Inflammatory macrophage (primary cell): Measurements from ENCODE around the gene APCDD1.
"Not testable (repeated sequence)": the region's sequence is repeated elsewhere in the genome, so short reads cannot be mapped to it uniquely, and the experiment has no call there.

ENCODE experiments used
- DNase-seq, 2 donors: peaks; one replicate each; pipeline ENCODE4 v3.0.0-alpha.2; 2020 to 2022

APCDD1 gene

GRCh38 chr18:10497206-10497749 lies 42.8 kb downstream of the APCDD1 start:
- DNase-seq = no peak

GRCh38 chr18:10499230-10499629 lies 44.8 kb downstream of the APCDD1 start:
- DNase-seq = peak; percentile 81 to 87

GRCh38 chr18:10500038-10500437 lies 45.6 kb downstream of the APCDD1 start:
- DNase-seq = no peak

GRCh38 chr18:10504723-10505122 lies 50.3 kb downstream of the APCDD1 start:
- no peak for DNase-seq

GRCh38 chr18:10505892-10506291 lies 51.5 kb downstream of the APCDD1 start:
- not testable (repeated sequence) for DNase-seq

GRCh38 chr18:10508591-10508990 lies 54.2 kb downstream of the APCDD1 start:
- DNase-seq = peak; percentile 36 to 76

- DNase-seq = no peak
These were observed 56.8 kb downstream of the APCDD1 start for GRCh38 chr18:10511236-10511635.

GRCh38 chr18:10514082-10514481 lies 59.6 kb downstream of the APCDD1 start:
- DNase-seq = no peak

GRCh38 chr18:10514601-10515000 lies 60.2 kb downstream of the APCDD1 start:
- no peak for DNase-seq

GRCh38 chr18:10515456-10515855 lies 61.0 kb downstream of the APCDD1 start:
- peak; percentile 66 to 69 for DNase-seq

GRCh38 chr18:10516078-10516477 lies 61.6 kb downstream of the APCDD1 start:
- no peak for DNase-seq

- peak; percentile 40 to 80 for DNase-seq
These were observed 64.3 kb downstream of the APCDD1 start for GRCh38 chr18:10518595-10519255.

GRCh38 chr18:10519366-10519765 lies 64.9 kb downstream of the APCDD1 start:
- DNase-seq = no peak

- peak; percentile 85 to 88 for DNase-seq
These were observed 65.8 kb downstream of the APCDD1 start for GRCh38 chr18:10519999-10520935.

- DNase-seq = no peak
These were observed 67.1 kb downstream of the APCDD1 start for GRCh38 chr18:10521566-10521965.

GRCh38 chr18:10522574-10522973 lies 68.1 kb downstream of the APCDD1 start:
- no peak for DNase-seq

- DNase-seq = no peak
These were observed 69.1 kb downstream of the APCDD1 start for GRCh38 chr18:10523544-10523943.

- peak; percentile 36 to 46 for DNase-seq
These were observed 70.3 kb downstream of the APCDD1 start for GRCh38 chr18:10524507-10525370.

- DNase-seq = peak in 1 of 2 donors; percentile 32
These were observed 70.9 kb downstream of the APCDD1 start for GRCh38 chr18:10525371-10525691.

- peak; percentile 96 to 98 for DNase-seq
These were observed 71.5 kb downstream of the APCDD1 start, which contains the start of gene NAPG for GRCh38 chr18:10525697-10526560. Gene NAPG (plus strand): TSS chr18:10526027. CDS start chr18:10526103, 76 bp downstream.

- no peak for DNase-seq
These were observed 72.1 kb downstream of the APCDD1 start for GRCh38 chr18:10526561-10526949.

GRCh38 chr18:10528439-10528838 lies 74.0 kb downstream of the APCDD1 start:
- DNase-seq = no peak
